Neural cell (in vitro differentiated cells): ENCODE results near the gene EVA1A. TPM values are rescaled to one million over a fixed set of nuclear protein-coding genes. Genes with fewer than 3 reads are reported as not detected.

Experiments used
- H2AFZ ChIP-seq: fragments of 200-600, 300-800 bp; sonication (generic), shearing (Covaris generic); 2 replicates; pipeline ENCODE4 v1.6.0; 2014; ENCODE audit warnings: low read depth, mild to moderate bottlenecking, antibody characterized with exemption, low read length, moderate library complexity
- H3F3A ChIP-seq: fragments of 200-600 bp; shearing (Covaris generic); 2 replicates; pipeline ENCODE4 v1.6.1; 2016; ENCODE audit warnings: mild to moderate bottlenecking, moderate library complexity, mixed read lengths, antibody characterized with exemption, low read length; ENCODE audit not compliant: insufficient read depth, poor library complexity, severe bottlenecking
- H3K27ac ChIP-seq: fragments of 200-600, 300-800 bp; sonication (generic), shearing (Covaris generic); 2 replicates; pipeline ENCODE4 v1.5.1; 2014; ENCODE audit warnings: mild to moderate bottlenecking, low read length, moderate library complexity
- H3K27me3 ChIP-seq: fragments of 300-800, 200-600 bp; sonication (generic), shearing (Covaris generic); 2 replicates; pipeline ENCODE4 v1.6.0; 2014; ENCODE audit warnings: mild to moderate bottlenecking, low read depth, low read length, moderate library complexity; ENCODE audit not compliant: insufficient read depth
- H3K36me3 ChIP-seq: fragments of 300-800, 200-600 bp; sonication (generic), shearing (Covaris generic); 2 replicates; pipeline ENCODE4 v1.5.1; 2014; ENCODE audit warnings: mild to moderate bottlenecking, antibody characterized with exemption, low read length, moderate library complexity; ENCODE audit not compliant: insufficient read depth
- H3K4me2 ChIP-seq: fragments of 300-800, 200-600 bp; sonication (generic), shearing (Covaris generic); 2 replicates; pipeline ENCODE4 v1.6.0; 2014; ENCODE audit warnings: mild to moderate bottlenecking, low read length
- H3K4me3 ChIP-seq: fragments of 300-800, 200-600 bp; sonication (generic), shearing (Covaris generic); 2 replicates; pipeline ENCODE4 v1.5.1; 2014; ENCODE audit warnings: mild to moderate bottlenecking, low read length, moderate library complexity
- H3K79me2 ChIP-seq: fragments of 200-600 bp; shearing (Covaris generic); replicated peaks from 2 replicates; pipeline ENCODE4 v1.6.0; 2014; ENCODE audit warnings: mild to moderate bottlenecking, low read length, moderate library complexity; ENCODE audit not compliant: insufficient read depth
- H3K9ac ChIP-seq: fragments of 300-800, 200-600 bp; sonication (generic), shearing (Covaris generic); 2 replicates; pipeline ENCODE4 v1.6.1; 2016; ENCODE audit warnings: mild to moderate bottlenecking, low read length, mixed read lengths
- H3K9me2 ChIP-seq: fragments of 200-600 bp; shearing (Covaris generic); 2 replicates; pipeline ENCODE4 v1.6.1; 2016; ENCODE audit warnings: mild to moderate bottlenecking, low read length, mixed read lengths; ENCODE audit not compliant: insufficient read depth
- H3K9me3 ChIP-seq: fragments of 200-600, 300-800 bp; sonication (generic), shearing (Covaris generic); 2 replicates; pipeline ENCODE4 v1.6.1; 2016; ENCODE audit warnings: mild to moderate bottlenecking, mixed run types, low read length, moderate library complexity, mixed read lengths
- H4K20me1 ChIP-seq: fragments of 200-600 bp; shearing (Covaris generic); 2 replicates; pipeline ENCODE4 v1.6.1; 2016; ENCODE audit warnings: mild to moderate bottlenecking, mixed run types; ENCODE audit not compliant: insufficient read depth
- CTCF ChIP-seq: fragments of 450-650 bp; IDR thresholded peaks from 2 replicates; pipeline ENCODE4 v1.5.1; 2014; ENCODE audit warnings: antibody characterized with exemption, mild to moderate bottlenecking, moderate library complexity; ENCODE audit not compliant: poor library complexity, severe bottlenecking
- EP300 ChIP-seq: fragments of 450-650 bp; conservative IDR thresholded peaks from 2 replicates; pipeline ENCODE4 v1.6.1; 2014; ENCODE audit warnings: antibody characterized with exemption, mild to moderate bottlenecking, moderate library complexity; ENCODE audit not compliant: poor library complexity, severe bottlenecking
- EZH2 ChIP-seq: fragments of 200-600, 300-800 bp; shearing (Covaris generic), sonication (generic); IDR thresholded peaks from 2 replicates; pipeline ENCODE4 v1.6.1; 2014; ENCODE audit warnings: antibody characterized with exemption, low read length, borderline replicate concordance, mild to moderate bottlenecking; ENCODE audit not compliant: insufficient read depth, poor library complexity, severe bottlenecking
- MXI1 ChIP-seq: fragments of 450-650 bp; conservative IDR thresholded peaks from 2 replicates; pipeline ENCODE4 v1.6.1; 2014; ENCODE audit warnings: antibody characterized with exemption, mild to moderate bottlenecking; ENCODE audit not compliant: poor library complexity, severe bottlenecking
- POLR2AphosphoS5 ChIP-seq: IDR thresholded peaks from 2 replicates; pipeline ENCODE4 v1.6.1; 2012
- RAD21 ChIP-seq: fragments of 450-650 bp; conservative IDR thresholded peaks from 2 replicates; pipeline ENCODE4 v1.6.1; 2014; ENCODE audit warnings: antibody characterized with exemption, mild to moderate bottlenecking, moderate library complexity
- REST ChIP-seq: IDR thresholded peaks from 2 replicates; pipeline ENCODE4 v1.6.1; 2012; ENCODE audit warnings: borderline replicate concordance
- SMC3 ChIP-seq: fragments of 450-650 bp; conservative IDR thresholded peaks from 2 replicates; pipeline ENCODE4 v1.6.1; 2014; ENCODE audit warnings: antibody characterized with exemption, mild to moderate bottlenecking, moderate library complexity; ENCODE audit not compliant: poor library complexity
- TAF1 ChIP-seq: IDR thresholded peaks from 2 replicates; pipeline ENCODE4 v1.6.1; 2012; ENCODE audit warnings: low read depth
- polyA plus RNA-seq: library from polyadenylated mRNA; depleted of rRNA; stranded (reverse); fragments of >200 nt; gene quantifications from 2 replicates; pipeline ENCODE4 v1.2.3, GENCODE V29; 2014

The EVA1A gene
- polyA plus RNA-seq, 1 donor from 2014 or later = not detected

- Histone ChIP-seq H4K20me1 (no peaks in the 10 kb centered on the region), H3K9me2 (no peaks in the 10 kb centered on the region), H3K27me3 (no peaks in the 10 kb centered on the region), H3K4me3 (peak overlapping the region; percentile 60), H2AFZ (no peak overlapping the region), H3F3A (no peaks in the 10 kb centered on the region), H3K36me3 (no peaks in the 10 kb centered on the region), H3K9ac (no peak overlapping the region), H3K27ac (no peak overlapping the region), H3K79me2 (no peaks in the 10 kb centered on the region), H3K9me3 (no peaks in the 10 kb centered on the region), H3K4me2 (no peak overlapping the region)
- TF ChIP-seq POLR2AphosphoS5 (no peak), EZH2 (no peak), EP300 (no peak), SMC3 (no peak), REST (no peak), TAF1 (no peak), RAD21 (no peak), CTCF (no peak), MXI1 (no peak)
Observed at GRCh38 chr2:75609334-75609689, 48.6 kb upstream of the EVA1A start.

GRCh38 chr2:75608684-75609333 is 48.1 kb upstream of the EVA1A start:
- Histone ChIP-seq H3F3A (no peaks in the 10 kb centered on the region), H3K9ac (peak overlapping the region; percentile 48), H3K9me3 (no peaks in the 10 kb centered on the region), H2AFZ (peak overlapping the region; percentile 34), H3K4me2 (no peak overlapping the region), H3K4me3 (peak overlapping the region; percentile 60), H3K79me2 (no peaks in the 10 kb centered on the region), H4K20me1 (no peaks in the 10 kb centered on the region), H3K27ac (no peak overlapping the region), H3K36me3 (no peaks in the 10 kb centered on the region), H3K9me2 (no peaks in the 10 kb centered on the region), H3K27me3 (no peaks in the 10 kb centered on the region)
- TF ChIP-seq SMC3 (peak; percentile 97), CTCF (peak; percentile 95), EZH2 (no peak), RAD21 (peak; percentile 93), EP300 (no peak)
